Activated CD4-positive, CD25-positive, alpha-beta regulatory T cell treated with anti-CD3 and anti-CD28 coated beads, Interleukin-2, amount 50 U/mL, for 24 hours (primary cell): Measurements from ENCODE around the gene METRNL.

Experiments
- ATAC-seq, 2 donors: fragments of 150-1000 bp; cut with Tn5 transposase; one replicate each; pipeline ENCODE4 v1.10.0; 2021; ENCODE audit warnings: mild to moderate bottlenecking in 1 of 2, moderate library complexity in 1 of 2

The METRNL gene

DNA sequence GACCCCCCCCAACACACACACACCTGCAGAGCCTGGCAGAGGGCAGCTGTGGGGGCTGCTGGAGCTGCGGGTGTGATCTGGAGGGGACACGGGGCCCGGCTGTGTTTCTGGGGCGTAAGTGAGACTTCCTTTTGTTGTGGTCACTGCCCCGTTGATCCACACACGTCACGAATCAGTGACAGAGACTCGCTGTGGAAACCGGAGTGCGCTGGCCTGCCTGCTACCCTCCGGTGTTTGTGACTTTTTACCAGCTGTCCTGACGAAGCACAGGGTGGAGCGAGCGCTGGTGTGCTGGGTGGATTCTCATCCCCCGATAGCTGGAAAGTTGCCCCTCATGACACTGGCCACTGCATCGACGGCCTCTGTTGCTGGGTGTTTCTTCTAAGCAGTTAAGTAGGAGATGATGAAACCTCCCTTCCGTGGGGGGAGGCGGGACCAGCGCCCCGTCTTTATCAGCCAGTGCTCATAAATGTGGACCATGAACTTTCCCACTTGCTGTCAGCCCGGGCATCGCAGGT is 2.3 kb downstream of the METRNL start:
- no peak for ATAC-seq

DNA sequence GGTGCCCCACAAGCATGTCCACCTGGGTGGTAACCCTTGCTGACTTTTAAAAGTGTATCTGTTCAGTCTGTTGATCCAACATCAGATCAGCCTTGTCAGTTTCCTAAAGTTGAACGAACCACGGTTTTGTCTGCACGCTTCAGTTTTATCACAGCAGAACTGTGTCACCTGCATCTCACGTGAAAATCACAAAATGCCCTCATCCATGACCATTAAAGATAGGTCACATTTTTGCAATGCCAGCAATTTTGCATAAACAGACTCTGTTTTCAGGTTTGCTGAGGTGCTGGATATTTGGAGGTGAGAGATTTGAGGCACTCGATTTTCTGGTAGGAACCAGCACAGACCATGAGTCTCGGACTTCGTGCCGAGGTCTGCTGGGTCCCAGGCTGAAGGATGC is 3.0 kb downstream of the METRNL start:
- ATAC-seq = no peak

DNA sequence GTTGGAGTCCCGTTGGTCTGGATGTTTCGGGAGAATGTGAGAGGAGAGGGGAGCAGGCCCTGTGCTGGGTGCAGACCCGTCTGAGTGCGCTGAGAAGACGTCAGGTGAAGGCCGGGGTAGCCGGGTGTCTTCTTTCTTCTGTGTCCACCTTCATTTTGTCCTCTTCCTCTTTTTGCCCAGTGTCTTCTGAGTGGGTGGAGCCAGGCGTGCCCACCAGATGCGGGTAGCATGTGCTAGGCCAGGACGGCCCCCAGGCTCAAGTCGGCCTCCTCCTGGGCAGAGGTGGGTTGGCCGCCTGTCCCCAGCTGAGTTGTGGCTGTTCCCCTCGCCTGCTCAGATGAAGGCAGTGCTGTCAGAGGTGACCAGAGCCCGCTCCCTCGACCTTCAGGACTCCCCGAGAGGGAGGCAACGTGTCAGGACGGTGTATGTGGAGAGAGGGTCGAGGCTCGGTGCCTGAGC is 3.5 kb downstream of the METRNL start:
- no peak for ATAC-seq

DNA sequence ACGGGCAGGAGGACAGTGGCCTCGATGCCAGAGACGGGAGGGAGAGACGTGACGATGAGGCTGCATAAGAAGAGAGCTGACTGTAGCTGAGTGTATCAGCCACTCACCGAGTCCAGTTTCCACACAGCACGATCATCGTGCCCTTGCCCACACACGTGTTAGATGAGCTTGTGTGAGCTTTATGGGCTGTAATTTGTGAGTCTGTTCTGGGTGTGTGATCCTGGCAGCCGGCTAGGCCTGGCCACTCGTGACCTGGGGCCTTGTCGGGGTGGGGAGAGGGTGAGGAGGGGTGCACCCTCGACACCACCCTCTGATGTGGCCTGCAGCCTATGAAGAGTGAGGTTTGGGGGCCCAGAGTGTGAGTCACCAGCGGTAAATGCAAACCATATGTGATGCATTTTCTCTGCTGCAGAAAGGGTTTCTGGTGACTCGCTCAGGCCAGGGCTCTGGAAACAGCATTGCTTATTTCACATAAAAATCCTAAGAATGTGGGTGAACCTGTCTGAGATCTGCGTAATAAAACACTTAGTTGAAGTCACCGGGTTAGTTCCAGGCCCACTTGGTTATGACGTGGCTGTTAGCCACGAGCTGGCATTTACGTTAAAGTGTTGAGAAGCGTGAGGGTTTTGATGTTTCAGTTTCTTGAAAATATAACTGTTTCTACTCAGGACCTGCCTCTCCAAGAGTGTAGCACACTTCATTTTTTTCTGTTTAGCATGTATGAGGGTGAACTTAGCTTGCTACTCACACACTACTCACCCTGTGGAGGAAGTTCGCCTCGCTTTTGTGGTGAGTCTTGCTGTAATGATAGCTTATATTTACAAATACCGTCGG is 4.2 kb downstream of the METRNL start:
- ATAC-seq = peak; percentile 62 to 70

DNA sequence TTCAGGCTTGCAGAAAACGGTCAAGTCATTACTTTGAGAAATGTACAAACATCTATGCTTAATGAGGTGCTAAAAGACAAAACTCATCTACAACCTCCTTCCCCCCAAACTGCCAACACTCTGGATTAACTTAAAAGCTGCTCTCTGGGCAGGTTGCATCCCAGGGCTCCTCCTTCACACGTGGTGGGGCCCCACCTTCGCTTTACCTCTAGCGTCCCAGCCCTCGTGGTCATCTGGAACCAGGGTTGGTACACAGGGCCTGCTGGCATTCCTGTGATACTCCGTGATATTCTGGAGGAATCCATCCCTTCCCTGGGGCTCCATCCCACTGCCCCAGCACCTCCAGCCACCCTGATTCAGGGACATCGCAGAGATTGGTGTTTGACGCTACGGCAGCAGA is 4.8 kb downstream of the METRNL start:
- ATAC-seq = no peak

DNA sequence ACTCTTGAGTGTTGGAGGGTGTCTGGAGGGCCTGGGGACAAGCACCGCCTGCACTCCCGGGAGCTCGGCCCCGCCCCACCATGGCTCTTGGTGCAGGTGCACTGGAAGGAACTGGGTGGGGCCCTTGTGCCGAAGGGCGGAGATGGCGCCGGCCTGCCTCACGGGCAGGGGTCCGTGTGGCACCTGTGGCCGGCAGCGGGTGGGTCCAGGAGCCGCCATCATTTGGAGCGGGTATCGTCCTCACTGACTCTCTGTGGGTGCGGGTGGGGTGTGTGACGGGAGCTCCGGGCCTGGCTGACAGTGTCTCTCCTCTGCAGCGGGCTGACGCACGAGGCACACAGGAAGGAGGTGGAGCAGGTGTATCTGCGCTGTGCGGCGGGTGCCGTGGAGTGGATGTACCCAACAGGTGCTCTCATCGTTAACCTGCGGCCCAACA is 5.2 kb downstream of the METRNL start:
- no peak for ATAC-seq

DNA sequence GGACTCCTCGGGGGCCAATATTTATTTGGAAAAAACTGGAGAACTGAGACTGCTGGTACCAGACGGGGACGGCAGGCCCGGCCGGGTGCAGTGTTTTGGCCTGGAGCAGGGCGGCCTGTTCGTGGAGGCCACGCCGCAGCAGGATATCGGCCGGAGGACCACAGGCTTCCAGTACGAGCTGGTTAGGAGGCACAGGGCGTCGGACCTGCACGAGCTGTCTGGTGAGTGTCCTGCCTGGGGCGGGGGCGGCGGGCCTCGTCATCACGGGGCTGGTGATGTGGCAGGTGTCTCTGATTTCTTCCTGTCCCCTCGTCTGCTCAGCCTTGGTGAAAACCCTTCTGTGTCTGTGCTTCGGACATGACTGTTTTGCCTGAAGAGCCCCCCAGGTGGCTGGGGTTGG is 5.7 kb downstream of the METRNL start:
- ATAC-seq = no peak

DNA sequence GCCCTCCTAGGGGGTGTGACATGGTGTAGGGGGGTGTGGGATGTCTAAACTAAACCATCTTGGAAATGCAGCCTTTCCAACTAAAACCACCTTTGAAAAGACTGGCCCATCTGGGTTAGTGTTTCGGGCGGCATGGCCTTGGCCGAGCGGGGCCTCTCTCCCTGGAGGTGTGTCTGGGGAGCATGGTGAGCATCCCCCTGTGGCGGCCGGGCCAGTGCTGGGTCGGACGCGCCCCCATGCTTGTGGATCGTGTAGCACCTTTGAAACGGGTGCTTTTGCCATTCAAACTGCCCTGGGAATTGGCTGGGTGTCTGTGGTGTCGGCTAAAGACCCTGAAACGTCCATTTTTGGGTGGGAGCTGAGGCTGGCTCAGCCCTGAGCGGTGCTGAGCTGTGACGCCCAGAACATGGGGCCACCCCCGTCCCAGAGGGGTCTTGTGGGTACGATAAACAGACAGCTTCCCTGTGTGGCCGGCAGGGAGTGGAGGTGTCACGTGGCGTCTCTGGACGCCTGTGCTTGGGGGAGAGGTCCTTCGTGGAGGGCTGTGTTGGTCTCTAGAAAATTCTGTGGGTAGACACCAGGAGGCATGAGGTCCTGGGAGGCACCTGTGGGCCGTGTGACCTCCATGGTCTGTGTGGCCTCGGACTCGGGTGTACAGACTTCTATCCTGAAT is 6.3 kb downstream of the METRNL start:
- no peak for ATAC-seq

DNA sequence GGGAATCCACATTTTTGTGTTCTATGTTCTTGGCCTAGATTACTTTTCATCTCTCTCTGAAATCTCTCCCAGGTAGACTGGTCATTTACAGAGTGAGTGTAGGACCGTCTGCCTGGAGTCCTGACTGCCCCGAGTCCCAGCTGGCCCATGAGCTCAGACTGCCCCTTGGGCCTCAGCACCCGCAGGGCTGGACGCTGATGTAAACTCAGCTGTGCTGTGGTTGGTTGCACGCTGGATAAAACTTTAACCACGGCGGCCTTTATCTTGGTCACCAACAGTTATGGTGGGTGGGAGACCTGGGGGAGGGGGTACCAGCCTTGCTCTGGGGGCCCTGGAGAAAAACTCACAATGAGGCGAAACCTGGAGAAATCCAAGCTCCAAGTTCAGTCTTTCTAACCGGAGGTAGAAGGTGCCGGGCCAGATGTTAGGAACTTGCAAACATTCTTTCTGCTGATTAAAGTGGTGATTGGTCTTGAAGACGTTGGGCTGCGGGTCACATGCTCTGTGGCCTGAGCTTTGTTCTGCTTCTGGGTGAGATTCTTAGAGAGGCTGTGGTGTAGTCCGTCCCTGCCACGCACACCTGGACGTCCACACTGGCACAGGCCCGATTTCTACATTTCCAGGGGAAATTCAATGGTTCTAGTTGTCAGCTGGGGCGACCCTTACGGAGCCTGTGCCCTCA is 6.9 kb downstream of the METRNL start:
- ATAC-seq = no peak

DNA sequence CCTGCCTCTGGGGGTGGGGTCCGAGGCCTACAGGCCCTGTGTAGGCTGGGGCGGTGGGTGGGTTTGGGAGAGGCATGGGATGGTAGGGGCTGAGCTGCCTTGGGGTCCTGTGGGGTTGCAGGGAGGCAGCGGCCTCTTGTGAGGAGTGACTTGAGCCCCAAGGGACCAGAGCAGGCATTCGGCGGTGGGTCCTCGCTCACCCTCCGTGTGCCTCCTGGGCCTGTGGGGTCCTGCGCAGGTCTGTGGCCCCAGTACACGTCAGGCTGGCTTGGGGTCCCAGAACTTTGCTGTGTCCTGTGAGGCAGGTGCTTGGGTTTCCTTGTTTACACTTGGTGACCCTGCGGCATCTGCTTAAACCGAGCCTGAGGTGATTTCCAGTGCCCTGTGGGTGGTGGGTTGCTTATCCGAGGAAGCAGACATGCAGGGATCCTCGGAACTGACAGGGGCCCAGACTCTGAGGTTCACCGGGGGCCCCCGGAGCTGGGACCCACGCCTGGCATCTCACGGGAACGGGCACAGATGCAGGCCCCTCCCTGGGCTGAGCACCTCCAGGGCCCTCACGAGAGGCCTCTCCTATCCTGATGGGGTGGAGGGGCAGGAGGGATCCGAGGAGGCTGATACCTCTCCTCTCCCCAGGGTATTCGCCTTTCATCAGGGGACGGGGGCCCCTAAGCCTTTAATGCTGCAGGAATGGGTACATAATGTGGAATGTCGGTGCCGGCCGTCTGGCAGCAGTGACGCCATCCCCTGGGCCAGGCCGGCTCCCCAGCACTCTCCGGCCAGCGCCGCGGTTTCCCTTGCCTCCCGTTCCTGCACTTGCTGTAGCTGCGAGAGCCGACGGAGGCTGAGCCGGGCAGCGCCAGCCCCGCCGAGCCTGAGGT is 7.7 kb downstream of the METRNL start:
- ATAC-seq = no peak

DNA sequence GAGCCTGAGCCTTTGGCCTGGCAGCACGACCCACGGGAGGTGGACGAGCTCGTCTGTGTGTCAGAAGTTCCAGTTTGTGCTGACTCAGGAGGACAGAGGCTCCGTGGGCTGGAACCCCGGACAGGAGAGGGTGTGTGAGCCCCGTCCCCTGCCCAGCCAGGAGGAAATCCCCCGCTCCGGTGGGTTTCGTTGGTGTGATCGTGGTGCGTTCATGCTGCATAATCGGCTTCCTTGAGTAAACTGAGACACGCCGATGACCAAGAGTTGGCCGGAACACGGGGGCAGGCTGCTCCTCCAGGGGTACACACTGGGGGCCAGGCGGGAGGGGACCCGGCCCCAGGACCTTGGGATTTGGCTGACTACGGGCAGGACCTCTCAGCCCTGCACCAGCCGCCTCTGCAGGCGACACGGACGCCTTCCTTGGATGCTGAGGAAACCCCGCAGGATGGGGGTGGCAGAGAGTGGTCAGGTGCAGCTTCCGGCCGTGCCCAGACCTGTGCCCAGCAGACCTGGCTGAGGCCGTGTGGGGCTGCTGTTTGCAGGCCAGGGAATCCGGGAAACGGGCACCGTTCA is 8.5 kb downstream of the METRNL start:
- ATAC-seq = no peak

DNA sequence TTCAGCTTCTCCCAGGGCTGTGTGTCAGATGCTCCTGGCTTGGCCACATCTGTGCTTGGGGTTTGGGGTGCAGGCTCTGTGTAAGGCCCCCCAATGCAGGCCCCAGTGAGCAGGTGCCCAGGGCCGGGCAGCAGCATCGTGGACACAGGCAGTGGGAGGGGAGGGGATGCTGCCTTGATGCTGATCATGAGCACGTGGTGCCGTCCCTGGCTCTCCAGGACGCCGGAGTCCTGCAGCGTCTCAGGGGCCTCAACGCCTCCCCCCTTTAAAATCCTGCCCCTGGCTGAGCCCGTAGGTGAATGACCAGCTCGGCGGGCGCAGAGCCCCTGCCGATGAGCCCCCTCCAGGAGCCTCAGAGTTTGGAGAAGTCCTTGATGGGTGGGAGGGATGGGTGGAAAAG is 9.0 kb downstream of the METRNL start:
- no peak for ATAC-seq

DNA sequence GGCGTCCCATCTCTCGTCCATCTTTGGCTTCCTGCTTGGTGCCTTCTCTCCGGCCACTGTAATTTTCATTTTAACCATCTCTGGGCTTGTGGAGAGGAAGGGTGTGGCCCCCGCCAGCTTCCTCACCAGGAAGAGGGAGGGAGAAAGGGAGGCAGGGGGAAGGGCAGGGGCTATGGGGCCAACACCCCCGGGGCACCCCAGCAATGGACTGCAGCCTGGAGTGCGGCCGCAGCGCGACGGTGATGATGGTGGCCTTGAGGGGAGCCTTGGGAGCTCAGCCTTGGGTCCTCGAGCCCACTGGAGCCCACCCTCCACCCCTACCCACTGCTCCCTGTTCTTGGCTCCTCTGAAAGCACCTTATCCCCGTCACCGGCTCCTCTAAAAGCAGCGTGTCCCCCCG is 9.5 kb downstream of the METRNL start:
- ATAC-seq = no peak

DNA sequence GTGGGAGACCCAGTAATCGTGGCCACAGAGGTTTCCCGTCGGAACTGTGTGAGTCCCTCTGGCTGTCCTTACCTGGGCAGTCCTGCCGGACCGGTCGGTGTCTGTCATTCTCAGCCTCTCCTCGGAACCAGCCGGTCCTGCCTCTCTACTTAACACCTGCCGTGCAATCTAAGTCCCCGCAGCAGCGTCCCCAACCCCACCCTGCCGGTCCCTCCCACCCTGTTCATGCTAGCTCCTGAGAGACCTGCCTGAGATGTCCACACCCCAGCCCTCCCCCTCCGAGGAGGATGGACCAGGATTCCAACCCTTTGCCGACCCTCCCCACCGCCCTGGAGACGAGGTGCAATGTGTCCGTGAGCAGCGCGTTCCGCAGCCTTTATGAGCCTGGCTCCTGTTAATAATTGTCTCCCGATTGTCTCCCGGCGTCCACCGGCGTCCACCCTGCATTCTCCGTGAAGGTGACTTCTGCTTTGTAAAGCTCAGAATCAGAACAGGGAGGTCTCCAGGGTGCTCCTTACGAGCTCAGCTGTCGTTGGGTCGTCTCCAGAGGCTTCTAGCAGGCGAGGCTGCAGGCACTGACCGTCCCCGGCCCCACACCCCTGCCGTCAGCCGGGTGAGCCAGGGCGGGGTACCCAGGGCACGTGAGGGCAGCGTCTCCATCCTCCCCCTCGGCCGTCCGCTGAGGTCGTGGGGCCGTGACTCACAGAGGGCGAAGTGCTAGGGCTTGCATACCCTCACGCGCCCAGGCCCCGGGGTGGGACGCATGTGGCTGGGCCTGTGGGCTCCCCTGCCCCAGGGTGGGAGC is 10.1 kb downstream of the METRNL start:
- ATAC-seq = no peak

DNA sequence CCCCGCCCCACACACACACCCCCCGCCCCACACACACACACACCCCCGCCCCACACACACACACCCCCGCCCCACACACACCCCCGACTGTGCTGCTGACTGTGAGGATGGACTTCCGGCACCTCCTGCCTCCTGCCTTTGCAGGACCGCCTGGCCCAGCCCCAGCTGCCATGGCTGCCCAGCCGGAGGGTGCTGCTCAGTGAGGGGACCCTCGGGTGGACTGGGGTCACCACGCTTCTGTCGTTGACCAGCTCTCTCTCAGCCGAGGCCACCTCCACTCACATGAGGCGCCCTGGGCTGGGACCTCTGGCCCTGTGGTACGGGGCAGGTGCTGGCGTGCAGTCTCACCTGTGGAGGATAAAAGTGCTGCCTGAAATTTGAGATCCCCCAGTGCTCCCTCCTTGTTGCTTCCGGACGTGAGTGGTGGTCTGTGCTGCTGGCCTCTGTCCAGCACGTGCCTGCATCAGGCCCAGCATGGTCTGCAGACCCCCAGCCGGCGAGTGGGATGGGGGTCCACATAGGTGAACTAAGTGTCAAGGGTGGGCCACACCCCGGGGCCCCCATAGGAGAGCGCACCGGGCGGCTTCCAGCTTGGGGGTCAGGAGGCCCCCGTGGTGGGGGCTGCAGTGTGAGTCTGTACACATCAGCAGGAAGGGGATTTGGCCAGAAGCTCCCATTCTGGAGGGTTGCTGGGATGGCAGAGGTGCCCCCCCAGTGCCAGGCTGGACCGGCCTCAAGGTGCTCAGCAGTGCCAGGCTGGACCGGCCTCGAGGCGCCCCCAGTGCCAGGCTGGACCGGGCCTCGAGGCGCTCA is 11.2 kb downstream of the METRNL start:
- ATAC-seq = no peak

DNA sequence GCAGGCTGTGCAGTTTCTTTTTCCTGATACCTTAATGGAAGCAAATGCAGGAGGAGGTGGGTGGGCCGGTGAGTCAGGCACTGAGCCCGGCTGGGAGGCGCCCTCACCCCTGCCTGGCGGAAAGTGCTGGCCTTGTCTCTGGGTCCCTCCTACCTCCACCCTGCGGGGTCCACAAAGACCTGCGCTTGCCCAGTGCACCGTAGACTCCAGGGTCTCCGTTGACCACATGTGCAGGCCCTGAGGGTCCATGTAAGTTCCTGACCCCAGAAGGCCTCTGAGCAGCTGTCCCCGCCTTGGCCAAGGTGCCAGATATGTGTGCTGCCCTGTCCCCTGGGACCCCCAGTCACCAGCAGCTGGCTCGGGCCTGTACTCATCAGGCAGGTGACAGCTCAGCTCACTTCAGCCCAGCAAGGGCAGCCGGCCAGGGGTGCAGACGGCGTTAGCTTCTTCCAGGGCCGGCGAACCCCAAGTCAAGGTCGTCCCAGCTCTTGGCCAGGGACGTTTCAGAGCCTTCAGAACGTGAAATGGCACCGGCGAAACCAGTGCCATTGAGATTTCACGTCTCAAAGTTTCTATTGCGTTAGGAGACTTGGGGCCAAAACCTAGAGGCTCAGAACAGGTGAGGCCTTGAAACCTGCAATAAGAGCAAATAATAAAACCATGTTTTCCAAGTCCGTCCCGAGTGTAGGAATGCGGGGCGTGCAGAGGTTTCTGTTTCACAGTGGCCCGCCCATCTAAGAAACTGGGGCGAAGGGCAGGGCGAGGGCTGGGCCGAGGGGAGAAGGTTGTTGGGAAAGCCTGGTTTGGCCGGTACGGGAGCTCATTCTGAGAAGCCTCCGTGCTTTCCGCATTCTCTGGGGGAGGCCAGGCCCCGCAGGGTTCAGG is 12.1 kb downstream of the METRNL start:
- ATAC-seq = no peak

DNA sequence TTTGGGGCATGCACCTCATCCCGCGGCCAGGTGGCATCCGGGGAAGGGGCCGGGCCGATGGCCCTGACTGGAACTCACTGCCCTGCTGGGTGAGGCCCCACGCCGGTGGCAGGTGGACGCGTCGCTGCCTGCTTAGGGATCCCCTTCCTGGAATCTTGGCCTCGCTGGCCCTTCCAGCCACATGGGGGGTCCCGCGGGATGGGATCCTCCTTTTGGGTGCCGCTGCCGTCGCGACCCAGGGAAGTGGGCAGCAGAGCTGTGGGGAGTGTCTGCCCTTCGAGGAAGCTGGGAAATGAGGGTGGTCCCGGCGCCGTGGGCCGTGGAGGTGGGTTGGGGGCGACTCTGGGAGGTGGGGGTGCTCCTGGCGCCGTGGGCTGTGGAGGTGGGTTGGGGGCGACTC is 12.8 kb downstream of the METRNL start:
- ATAC-seq = no peak

DNA sequence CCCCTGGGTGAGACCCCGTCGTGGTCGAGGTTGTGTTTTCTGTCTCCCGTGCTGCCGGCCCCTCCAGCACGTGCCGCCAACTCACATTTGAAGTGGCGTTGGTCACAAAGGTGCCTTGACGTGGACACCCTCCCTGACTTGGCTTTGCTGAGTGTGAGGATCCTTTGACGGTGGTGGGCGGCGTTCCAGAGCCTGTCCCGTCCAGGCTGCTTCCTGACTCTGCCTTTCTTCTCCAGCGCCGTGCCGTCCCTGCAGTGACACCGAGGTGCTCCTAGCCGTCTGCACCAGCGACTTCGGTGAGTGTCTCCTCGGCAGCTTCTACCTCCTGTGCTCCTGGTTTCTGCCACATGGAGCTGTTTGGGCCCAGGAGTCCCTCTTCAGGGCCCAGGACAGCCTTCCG is 13.5 kb downstream of the METRNL start:
- no peak for ATAC-seq

DNA sequence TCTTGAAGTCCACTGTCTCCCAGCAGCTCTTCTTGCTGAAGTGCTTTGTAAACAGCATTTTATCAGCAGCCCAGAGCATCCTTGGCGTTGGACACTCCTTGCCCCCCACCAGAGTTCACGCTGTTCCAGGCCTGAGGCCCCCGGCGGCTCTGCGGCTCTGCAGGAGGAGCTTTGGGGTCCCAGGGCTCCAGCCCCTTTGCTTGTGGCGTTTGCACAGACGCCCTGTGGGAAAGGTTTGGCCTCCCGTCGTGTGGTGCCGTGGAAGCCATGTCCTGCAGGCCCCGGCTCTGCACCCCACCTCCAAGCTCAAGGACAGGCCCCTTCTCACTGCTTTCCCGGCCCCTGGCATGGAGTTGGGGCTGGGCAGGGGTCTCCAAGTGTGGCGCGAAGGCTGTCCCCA is 14.1 kb downstream of the METRNL start:
- ATAC-seq = no peak
